ENCODE results near the gene TUBGCP3.
A peak's percentile ranks its signal among the peaks of the same experiment; 100 is the strongest.
"Not testable (repeated sequence)": the region's sequence is repeated elsewhere in the genome, so short reads cannot be mapped to it uniquely, and the experiment has no call there.

Gene TUBGCP3, protein sequence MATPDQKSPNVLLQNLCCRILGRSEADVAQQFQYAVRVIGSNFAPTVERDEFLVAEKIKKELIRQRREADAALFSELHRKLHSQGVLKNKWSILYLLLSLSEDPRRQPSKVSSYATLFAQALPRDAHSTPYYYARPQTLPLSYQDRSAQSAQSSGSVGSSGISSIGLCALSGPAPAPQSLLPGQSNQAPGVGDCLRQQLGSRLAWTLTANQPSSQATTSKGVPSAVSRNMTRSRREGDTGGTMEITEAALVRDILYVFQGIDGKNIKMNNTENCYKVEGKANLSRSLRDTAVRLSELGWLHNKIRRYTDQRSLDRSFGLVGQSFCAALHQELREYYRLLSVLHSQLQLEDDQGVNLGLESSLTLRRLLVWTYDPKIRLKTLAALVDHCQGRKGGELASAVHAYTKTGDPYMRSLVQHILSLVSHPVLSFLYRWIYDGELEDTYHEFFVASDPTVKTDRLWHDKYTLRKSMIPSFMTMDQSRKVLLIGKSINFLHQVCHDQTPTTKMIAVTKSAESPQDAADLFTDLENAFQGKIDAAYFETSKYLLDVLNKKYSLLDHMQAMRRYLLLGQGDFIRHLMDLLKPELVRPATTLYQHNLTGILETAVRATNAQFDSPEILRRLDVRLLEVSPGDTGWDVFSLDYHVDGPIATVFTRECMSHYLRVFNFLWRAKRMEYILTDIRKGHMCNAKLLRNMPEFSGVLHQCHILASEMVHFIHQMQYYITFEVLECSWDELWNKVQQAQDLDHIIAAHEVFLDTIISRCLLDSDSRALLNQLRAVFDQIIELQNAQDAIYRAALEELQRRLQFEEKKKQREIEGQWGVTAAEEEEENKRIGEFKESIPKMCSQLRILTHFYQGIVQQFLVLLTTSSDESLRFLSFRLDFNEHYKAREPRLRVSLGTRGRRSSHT

DNA sequence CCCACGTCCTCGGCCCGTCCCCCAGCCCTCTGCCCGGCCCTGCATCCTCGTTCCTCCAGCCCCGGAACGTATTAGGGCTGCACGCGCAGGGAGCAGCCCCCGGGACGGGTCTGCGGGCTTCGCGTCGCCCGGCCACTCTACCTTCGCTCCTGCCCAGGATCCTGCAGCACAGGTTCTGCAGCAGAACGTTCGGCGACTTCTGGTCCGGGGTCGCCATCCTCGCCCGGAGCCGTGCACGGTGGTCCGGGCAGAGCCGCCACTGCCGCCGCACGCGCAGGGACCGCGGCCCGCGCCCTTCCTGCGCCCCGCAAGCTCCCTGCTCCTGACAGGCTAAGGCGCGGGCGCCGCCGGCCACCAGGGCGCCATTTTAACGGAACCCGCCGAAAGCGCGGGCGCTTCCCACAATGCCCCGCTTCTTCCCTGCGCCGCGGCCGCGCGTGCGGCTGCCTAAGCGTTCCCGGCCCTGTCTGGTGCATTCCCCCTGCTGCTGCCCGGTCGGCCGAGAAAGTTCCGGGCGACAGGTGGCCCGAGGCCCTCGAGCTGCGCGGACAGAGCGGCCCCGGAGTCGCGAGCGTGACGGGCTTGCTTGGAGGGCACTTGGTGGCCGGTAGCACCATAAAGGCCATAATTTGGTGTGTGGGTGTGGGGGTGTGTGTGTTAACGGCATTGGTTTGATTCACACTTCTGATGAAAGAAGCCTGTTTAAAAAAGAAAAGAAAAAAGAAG lies at the start of gene TUBGCP3:
TSS of gene TUBGCP3 (minus strand) at position 390 of the 726 bp plus-strand sequence. CDS start at position 217, 173 bp downstream.
- DNase-seq (ENCODE audit: low read depth in 1 of 2, low spot score in 1 of 2), result peak; percentile 86 to 88
- TF ChIP-seq JUND (IDR thresholded peaks at IDR 0.05; ENCODE audit: low read depth), result no peak
- in situ Hi-C loops (cut with HindIII; ENCODE audit: low pct_unique_long_range_greater_than_20kb, low sequenced_read_pairs), result no loop called here

GRCh38 chr13:112637017-112637801 lies 49.3 kb upstream of the TUBGCP3 start:
- no peak for TF ChIP-seq JUND (IDR thresholded peaks at IDR 0.05; ENCODE audit: low read depth)
- in situ Hi-C loops (cut with HindIII; ENCODE audit: low pct_unique_long_range_greater_than_20kb, low sequenced_read_pairs), result no loop called here
- DNase-seq (ENCODE audit: low read depth in 1 of 2, low spot score in 1 of 2), result peak in 1 of 2 experiments; percentile 10

DNA sequence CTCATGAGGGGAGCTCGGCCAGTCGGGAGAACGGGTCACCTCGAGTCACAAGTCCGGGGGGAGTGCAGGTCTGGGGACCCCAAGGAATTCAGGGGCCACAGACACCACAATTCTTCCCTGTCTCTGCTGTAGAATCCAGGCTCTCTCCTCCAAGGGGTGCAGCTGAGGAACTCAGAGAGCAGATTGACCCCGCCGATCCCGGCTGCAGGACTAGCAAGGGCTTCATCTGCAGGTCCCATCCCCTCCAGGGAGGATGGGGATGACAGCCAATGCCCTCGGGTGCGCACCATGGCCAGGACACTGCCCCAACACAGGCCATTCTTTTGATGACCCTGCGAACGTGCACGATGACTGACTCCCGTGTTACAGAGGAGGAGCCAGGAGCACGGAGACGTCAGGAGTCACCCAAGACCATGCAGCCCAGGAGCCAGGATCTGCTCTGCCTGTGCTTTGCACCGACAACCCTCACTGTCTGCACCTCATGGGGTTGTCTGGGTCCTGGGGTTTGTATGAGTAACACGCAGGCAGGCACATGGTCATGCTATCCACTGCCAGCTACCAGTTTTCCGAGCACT lies 48.5 kb upstream of the TUBGCP3 start:
- DNase-seq (ENCODE audit: low read depth in 1 of 2, low spot score in 1 of 2), result no peak
- in situ Hi-C loops (cut with HindIII; ENCODE audit: low pct_unique_long_range_greater_than_20kb, low sequenced_read_pairs), result no loop called here
- no peak for TF ChIP-seq JUND (IDR thresholded peaks at IDR 0.05; ENCODE audit: low read depth)

GRCh38 chr13:112635323-112635722 lies 47.4 kb upstream of the TUBGCP3 start:
- DNase-seq (ENCODE audit: low read depth in 1 of 2, low spot score in 1 of 2), result no peak
- no peak for TF ChIP-seq JUND (IDR thresholded peaks at IDR 0.05; ENCODE audit: low read depth)
- in situ Hi-C loops (cut with HindIII; ENCODE audit: low pct_unique_long_range_greater_than_20kb, low sequenced_read_pairs), result no loop called here

DNA sequence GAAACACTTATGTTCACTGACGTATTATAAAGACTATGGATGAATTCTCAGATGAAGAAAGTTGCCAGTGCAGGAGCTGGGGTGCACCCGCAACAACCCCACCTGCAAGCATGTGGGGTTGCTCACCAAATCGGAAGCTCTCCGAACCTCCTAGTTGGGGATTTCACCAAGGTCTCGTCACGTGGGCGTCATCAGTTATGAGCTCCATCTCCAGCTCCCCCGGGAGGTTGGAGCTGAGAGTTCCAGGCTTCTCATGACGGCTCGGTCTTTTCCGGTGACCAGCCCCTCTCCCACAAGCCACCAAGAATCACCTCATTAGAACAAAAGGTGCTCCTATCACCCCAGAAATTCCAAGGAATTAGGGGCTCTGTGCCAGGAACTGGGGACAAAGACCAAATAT lies 46.1 kb upstream of the TUBGCP3 start:
- in situ Hi-C loops (cut with HindIII; ENCODE audit: low pct_unique_long_range_greater_than_20kb, low sequenced_read_pairs), result no loop called here
- no peak for DNase-seq (ENCODE audit: low read depth in 1 of 2, low spot score in 1 of 2)
- TF ChIP-seq JUND (IDR thresholded peaks at IDR 0.05; ENCODE audit: low read depth), result no peak

GRCh38 chr13:112630226-112630625 lies 42.3 kb upstream of the TUBGCP3 start:
- in situ Hi-C loops (cut with HindIII; ENCODE audit: low pct_unique_long_range_greater_than_20kb, low sequenced_read_pairs); DNase-seq (ENCODE audit: low read depth in 1 of 2, low spot score in 1 of 2): not testable (repeated sequence)

DNA sequence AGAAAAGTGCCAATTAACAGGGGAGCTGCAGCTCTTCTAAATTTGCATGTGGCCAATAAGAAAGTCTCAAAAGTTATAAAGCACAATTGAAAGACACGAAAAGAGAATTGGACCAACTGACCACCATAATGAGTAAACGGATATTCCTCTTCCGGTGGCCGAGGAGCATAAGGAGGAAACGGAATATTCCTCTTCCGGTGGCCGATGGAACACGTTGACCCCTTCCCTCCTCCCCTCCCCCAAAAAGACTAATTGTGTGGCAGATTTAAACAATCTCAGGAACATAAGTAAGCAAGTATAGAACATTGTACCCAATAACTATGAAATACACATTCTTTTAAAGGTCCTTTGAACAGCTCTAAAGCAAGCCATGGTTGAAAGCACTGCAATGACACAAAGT lies 41.2 kb upstream of the TUBGCP3 start:
- no peak for TF ChIP-seq JUND (IDR thresholded peaks at IDR 0.05; ENCODE audit: low read depth)
- DNase-seq (ENCODE audit: low read depth in 1 of 2, low spot score in 1 of 2), result no peak
- in situ Hi-C loops (cut with HindIII; ENCODE audit: low pct_unique_long_range_greater_than_20kb, low sequenced_read_pairs), result no loop called here

DNA sequence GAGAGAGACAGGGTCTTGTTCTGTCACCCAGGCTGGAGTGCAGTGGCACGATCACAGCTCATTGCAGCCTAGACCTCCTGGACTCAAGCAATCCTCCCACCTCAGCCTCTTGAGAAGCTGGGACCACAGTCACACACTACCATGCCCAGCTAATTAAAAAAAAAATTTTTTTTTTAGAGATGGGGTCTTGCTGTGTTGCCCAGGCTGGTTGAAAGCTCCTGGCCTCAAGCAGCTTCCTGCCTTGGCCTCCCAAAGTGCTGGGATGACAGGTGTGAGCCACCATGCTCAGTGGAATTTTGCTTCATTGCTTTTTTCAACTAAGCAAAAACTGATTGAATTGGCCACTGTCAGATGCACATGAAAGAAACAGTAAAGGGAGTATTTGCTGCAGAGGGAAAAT lies 39.7 kb upstream of the TUBGCP3 start:
- DNase-seq (ENCODE audit: low read depth in 1 of 2, low spot score in 1 of 2), result not testable (repeated sequence)

GRCh38 chr13:112627161-112627560 lies 39.2 kb upstream of the TUBGCP3 start:
- in situ Hi-C loops (cut with HindIII; ENCODE audit: low pct_unique_long_range_greater_than_20kb, low sequenced_read_pairs), result no loop called here
- no peak for TF ChIP-seq JUND (IDR thresholded peaks at IDR 0.05; ENCODE audit: low read depth)
- no peak for DNase-seq (ENCODE audit: low read depth in 1 of 2, low spot score in 1 of 2)

More for the DNA sequence above, 39.7 kb upstream of the TUBGCP3 start:
- in situ Hi-C loops (cut with HindIII; ENCODE audit: low pct_unique_long_range_greater_than_20kb, low sequenced_read_pairs), result not testable (repeated sequence)

DNA sequence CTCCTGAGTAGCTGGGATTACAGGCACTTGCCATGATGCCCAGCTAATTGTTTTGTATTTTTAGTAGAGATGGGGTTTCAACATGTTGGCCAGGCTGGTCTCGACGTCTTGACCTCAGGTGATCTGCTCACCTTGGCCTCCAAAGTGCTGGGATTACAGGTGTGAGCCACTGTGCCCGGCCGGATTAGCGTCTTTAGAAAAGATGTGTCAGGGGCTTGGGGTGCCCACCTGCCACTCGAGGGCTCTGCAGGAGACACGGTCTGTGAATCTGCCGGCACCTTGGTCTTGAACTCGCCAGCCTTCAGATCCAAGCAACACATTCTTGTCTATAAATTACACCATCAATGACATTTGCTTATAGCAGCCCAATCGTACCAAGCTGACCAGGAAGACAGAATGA lies 38.8 kb upstream of the TUBGCP3 start:
- in situ Hi-C loops (cut with HindIII; ENCODE audit: low pct_unique_long_range_greater_than_20kb, low sequenced_read_pairs), result no loop called here
- no peak for DNase-seq (ENCODE audit: low read depth in 1 of 2, low spot score in 1 of 2)
- TF ChIP-seq JUND (IDR thresholded peaks at IDR 0.05; ENCODE audit: low read depth), result no peak

GRCh38 chr13:112626124-112626523 lies 38.2 kb upstream of the TUBGCP3 start:
- no peak for DNase-seq (ENCODE audit: low read depth in 1 of 2, low spot score in 1 of 2)
- in situ Hi-C loops (cut with HindIII; ENCODE audit: low pct_unique_long_range_greater_than_20kb, low sequenced_read_pairs), result no loop called here
- TF ChIP-seq JUND (IDR thresholded peaks at IDR 0.05; ENCODE audit: low read depth), result no peak
